CD4-positive, alpha-beta T cell treated with Interleukin-10 for 1 hour (primary cell): ENCODE results near the gene UBE2Q1.

Experiments
- DNase-seq: peaks from one replicate; pipeline ENCODE4 v3.0.0-alpha.2; 2020

Gene UBE2Q1

DNA sequence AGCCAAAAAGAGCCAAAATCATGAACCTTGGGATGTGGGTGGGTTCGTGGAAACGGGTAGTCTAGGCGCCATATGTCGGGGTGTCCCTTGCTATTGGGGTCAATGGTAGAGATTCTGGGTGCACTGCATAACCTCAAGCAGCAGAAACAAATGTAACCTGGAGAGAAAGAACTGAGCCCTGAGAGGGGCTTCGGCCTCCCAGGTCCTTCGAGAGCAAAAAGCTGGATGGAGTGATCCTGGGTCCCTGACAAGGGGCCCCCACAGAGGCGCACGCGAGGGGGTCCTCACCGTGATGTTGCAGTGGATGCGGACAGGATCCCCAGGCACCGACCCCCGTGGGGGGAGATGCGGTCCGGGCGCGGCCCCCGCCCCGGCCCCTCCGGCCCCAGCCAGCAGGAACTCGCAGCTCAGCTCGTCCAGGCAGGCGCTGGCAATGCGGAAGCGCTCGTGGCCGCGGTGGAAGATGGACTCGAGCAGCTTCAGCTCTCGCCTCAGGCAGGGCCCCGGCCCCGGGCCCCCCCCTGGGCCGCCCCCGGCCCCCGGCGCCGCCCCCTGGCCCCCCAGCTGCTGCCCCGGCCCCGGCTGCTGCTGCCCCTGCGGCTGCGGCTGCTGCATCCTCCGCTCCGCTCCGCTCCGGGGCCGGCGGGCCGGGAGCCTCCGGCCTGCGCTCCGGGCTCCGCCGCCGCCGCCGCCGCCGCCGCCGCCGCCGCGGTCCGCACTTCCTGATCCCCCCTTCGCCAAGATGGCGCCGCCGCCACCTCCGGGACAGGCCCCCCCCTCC lies at the start of gene UBE2Q1:
TSS of gene UBE2Q1 (minus strand) at position 724 of the 781 bp plus-strand sequence. CDS start at position 615, 109 bp downstream.
- peak; percentile 32 for DNase-seq

DNA sequence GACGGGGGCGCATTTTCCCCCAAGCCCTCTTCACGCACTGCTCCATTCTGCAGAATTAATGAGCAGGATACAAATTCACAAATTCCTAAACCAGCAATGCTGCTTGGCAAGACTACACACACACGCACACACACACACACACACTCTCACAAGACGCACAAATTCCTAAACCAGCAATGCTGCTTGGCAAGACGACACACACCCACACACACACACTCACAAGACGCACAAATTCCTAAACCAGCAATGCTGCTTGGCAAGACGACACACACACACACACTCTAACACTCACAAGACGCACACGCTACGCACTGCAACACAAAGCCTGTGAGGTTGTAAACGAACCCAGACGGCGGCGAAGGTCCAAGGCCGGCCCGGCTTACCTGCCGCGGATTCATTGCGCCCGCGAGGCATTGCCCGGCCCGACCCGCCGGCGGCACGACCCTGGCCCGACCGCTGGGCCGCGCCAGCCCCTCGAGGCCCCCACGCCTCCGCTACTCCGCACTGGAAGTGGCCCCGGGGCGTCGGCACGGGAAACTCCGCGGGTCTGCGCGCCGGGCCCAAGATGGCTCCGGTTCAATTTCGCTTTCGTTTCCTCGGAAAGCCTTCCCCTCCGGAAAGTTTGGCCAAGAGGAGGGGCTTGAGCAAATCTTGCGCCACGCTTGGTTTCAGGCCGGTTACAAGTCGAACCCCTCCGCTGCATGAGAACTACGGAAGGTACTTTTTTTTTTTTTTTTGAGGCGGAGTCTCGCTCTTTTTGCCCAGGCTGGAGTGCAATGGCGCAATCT lies 49.3 kb upstream of the UBE2Q1 start, which contains the start of gene ADAR:
TSS of gene ADAR (minus strand) at position 578 of the 788 bp plus-strand sequence. CDS start at position 398, 180 bp downstream.
- peak; percentile 96 for DNase-seq

DNA sequence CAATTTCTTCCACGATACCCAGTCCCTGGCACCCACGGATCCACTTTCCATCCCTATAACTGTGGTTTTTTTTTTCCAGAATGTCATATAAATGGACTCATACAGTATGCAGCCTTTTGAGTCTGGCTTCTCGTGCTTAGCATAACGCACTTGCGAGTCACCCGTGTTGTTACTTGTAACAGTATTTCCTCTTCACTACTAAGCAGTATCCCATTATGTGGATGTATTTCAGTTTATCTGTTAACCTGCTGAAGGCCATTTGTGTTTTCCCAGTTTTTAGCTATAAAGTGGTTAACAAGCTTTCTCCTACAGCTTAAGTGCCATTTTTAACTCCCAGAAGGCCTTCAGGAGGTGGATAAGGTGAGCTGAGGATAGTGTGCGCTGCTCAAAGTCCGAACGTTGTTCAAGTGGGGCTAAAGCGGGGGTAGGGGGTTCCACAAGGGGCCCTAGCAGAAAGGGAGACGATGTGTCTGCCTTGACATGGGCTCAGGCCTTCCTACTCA lies 48.7 kb upstream of the UBE2Q1 start:
- no peak for DNase-seq

DNA sequence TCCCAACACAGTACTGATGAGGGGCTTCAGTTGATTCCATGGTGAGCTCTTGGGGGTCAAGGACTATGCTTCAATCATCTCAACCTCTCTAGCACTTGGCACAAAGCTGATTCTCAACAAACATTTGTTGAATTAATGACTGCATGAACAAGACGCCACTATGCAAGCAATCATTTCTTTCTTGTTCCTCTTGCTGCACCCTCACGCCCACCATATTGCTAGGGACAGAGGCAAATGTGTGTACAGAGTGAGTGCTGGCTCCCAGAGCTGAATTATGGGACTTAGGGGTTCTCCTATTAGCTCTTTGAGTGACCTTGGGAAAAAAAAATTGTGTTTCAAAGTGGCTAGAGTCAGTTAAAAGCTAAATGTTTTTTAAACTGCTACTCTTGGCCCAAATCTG lies 47.1 kb upstream of the UBE2Q1 start:
- no peak for DNase-seq

DNA sequence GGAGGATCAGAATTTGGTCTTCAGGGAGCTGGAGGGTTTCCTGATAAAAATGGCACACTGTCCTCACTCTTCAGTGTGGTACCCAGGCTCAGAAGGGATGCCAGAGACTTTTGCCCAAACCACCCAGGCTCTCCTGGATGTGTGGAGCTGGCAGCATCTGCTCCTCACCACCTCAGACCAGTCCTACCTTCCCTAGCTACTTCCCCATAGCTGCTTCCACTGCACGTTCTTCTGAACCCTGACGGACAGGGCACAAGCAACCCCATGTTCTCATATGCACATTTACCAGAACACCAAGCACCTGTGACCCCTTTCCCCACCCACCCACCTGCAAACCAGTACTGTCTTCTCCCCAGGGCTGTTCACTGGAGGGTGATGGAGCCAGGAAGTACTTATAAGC lies 44.9 kb upstream of the UBE2Q1 start:
- no peak for DNase-seq

DNA sequence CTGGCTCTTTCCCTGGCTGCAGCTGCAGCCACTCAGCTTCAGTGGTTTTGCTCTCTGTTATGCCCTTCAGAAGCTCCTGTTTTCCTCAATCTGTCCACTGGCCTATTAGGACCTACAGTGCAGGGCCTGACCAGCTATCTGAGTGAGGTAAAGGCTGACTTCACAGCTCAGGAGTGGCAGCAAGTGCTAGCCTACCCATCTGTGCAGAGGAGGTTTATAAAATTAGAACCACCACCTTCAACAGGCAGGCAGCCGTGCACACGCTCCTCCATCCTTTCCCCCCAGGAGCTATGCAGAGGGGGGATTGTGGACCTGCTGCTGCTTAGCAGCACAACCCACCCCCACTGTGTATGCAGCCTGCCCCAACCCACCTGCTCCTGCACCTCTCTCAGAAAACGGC lies 41.2 kb upstream of the UBE2Q1 start:
- no peak for DNase-seq

DNA sequence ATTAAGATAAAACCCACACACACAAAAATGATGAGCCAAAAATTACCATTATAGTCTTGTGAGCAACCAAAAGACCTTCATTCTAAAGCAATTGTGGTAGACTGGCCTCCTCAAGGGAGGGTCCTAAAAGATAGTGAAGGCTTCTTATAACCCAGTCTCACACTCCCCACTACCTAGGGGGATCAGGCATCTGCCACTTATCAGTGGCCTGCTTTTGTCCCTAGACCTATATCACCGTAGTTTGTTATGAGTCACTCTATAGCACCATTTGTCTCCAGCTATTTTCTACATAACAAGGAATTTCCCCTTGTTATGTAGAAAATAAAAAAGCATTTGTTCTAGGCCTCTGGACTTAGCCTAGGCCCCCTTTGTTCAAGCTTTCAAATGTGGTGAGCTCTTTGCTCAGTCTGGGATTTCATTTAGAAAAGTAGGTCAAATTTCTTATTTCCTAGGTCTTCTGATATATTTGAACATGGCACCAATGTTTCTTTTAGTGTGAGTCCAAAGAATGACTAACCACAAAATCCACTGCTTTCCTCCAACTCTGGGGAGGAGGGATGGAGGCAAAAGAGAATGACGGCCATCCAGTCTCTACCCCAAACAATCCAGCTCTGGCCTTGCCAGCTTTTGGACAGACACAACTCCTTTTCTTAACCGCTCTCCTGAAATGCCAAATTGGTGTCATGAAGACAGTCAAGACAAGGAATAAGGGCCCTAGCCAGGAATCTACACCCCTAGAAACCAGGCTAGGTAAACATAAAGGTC lies 40.6 kb upstream of the UBE2Q1 start:
- no peak for DNase-seq

DNA sequence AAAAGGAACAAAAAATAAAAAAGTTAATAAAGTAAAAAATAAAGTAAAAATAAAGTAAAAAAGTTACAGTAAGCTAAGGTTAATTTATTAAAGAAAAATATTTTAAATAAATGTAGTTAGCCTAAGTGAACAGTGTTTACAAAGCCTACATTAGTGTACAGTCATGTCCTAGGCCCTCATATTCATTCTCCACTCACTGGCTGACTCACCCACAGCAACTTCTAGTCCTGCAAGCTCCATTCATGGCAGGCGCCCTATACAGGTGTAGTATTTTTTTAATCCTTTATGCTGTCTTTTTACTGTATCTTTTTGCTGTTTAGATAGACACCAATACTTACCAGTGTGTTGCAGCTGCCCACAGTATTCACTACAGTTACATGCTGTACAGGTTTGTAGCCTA lies 37.2 kb upstream of the UBE2Q1 start:
- no peak for DNase-seq

DNA sequence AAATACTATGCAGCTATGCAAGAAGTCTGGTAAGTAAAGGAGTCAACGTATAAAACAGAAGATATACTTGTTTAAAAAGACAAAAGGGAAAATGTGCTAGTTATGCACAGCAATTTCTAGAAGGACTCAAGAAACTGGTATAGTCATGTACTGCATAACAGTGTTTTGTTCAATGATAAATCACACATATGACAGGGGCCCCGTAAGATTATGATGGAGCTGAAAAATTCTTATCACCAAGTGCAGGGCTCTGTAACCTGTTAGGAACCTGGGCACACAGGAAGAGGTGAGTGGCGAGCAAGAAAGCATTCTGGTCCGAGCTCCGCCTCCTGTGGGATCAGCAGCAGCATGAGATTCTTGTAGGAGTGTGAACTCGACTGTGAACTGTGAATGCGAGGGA lies 36.3 kb upstream of the UBE2Q1 start:
- no peak for DNase-seq

DNA sequence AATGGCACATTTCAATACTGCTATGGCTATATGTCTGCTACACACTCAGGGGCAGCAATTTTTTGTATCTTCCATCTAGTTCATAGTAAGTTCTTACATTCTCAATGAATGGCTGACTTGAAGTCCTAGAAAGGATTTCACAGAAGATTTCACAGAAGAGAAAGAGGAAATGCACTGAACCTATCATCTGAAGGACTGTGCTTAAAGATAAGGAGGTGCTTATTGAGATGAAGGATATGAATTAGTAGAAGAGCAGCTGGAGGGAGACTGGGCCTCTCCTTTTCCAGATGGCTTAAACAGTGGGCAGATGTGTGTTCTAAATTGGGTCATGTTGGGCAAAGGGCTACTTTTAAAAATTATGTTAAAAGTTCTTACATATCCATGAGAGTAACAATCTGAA lies 34.9 kb upstream of the UBE2Q1 start:
- no peak for DNase-seq

DNA sequence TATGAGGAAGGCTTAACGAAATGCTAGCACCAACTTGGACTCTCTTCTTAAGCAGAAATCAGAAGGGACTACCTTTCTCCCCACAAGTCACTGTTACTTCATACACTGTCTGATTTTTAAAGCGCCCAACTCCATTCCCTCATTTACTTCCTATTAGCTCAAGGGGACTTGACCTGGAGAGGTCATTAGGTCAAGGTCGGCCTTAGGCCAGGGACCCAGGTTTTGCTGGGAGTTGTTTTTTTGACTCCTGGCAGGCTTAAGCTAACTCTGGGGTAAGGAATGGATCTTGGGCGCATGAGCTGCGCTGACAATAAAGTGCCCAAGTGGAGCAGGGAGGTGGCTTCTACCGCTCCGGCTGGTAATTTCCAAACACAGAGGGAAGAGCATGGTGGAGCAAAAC lies 32.7 kb upstream of the UBE2Q1 start:
- DNase-seq, result no peak

DNA sequence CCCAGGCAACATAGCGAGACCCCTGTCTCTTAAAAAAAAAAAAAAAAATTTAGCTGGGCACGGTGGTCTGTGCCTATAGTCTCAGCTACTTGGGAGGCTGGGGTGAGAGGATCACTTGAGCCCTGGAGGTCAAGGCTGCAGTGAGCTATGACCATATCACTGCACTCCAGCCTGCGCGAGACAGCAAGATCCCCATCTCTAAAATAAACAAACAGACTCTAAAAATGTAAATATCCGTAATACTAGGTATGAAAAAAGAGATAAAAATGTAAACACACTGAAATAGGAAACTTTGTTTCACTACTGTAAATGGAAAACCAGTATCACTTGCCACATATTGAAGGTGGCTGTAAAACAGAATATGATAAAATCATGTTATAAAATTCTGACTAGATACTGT lies 32.3 kb upstream of the UBE2Q1 start:
- DNase-seq, result no peak

DNA sequence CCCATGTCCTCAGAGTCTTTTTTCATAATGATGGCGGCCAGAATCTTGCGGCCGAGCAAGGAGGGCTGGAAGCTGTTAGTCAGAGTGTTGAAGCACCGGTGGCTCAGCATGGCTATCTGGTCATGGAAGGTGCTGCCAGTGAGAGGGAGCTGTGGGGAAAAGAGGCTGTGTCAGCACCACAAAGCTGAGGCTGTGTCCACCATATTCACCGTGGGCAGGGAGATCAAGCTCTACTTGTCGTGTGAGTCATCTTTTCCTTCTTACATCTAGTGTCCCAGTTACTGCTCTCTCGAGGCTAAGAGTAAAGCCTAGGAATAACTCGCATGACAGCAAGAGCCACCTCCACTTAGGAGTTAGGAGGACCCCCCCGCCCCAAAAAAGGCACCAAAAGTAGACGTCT lies 31.3 kb upstream of the UBE2Q1 start:
- DNase-seq, result no peak

DNA sequence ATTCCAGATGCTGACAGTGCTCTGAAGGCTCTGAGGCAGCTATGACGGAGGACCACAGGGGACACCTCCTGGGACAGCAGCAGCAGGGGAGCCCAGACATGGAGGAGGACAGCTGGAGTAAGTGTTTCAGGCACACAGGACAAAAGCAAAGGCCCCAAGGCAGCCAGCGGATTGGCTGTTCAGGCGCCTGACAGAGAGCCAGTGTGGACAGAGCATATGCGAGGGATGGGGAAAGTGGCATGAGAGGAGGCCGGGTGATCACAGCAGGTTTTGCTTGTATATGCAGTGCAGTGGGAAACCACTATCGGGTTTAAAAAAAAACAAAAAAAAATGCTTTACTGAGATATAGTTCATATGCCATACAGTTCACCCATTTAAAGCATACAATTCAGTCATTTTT lies 28.2 kb upstream of the UBE2Q1 start:
- DNase-seq, result no peak

DNA sequence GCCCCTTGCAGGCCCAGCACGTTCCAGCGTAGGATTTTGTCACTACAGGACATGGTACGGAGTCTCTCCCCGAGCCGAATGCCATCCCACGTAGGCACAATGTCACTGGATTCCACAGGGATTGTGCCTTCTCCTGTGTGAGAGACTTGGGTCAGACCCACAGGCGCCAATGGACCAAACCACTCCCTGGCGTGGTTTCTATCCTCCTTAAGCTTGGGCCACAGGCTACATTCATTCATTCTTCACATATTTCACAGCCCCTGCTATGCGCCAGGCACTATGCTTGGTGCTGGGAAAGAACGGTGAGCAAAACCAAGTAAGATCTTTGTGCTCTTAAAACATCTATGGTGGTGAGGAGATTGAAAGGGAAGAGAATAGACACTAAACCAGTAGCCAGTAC lies 27.8 kb upstream of the UBE2Q1 start:
- no peak for DNase-seq

DNA sequence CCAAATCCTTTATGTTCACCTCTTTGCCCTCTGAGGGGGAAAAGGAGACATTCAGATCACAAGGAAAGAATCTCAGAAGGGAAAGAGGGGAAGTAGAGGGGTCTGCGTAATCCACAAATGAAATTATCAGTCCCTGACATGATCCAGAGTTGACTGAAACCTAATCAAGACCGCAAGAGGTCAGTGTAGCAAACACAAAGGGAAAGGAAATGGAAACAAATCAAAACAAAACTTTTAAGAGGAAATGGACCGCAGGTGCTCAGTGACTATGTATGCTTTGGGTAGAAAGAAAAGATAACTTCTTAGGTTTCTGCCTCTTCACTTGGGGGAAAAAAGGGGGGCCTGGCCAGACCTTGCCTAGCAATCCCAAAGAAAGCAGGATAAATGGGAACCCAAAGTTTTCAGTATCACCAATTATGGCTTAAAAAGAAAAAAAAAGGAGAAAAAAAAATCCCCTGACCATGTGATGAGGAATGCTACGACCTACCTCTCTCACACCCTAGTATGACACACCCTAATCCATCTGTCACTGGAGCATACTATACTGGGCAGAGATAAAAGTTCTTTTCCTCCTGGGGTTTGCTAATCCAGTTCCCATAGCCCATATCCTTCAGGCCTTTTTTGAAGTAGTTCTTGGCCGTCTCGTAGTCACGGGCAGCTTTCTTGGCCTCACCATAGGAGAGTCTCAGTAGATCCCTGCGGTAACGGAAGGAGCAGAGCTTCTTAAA lies 26.0 kb upstream of the UBE2Q1 start:
- DNase-seq, result no peak

DNA sequence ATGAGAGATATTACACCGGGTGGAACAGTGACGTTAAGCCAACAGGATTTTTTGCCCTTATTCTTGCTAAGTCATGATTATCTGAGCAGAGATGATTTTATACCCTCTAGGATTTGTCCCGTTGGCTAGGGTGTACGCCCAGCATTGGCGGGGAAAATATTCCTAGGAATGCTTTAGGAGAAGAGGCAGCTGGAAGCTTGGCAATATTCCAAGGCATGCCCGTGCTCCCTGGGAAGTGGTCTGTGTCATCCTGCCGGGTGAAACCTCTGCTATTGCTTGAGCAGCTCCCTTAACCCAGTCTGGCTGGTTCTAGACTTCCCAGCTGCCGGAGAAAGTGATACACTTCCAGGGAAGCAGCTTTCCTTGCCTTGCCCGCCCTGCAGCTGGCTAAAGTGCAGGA lies 25.3 kb upstream of the UBE2Q1 start:
- no peak for DNase-seq

DNA sequence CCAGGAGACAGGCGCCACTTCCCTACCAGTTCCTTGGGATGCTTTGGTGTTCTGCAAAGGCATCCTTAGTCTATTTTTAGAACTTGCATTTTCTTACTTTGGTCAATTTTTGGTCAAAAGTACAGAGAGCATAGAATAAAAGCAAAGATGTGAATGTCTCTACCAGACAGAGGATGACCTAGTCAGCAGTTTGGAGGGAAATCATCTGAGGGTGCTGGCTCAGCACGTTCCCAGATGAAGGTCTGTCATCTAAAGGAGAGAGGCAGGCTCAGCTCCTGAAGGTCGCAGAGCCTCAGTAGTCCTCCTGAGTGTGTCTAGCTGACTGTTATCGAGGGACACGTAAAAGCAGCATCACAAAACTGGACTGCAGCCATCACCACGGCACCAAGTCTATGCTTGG lies 24.4 kb upstream of the UBE2Q1 start:
- no peak for DNase-seq

DNA sequence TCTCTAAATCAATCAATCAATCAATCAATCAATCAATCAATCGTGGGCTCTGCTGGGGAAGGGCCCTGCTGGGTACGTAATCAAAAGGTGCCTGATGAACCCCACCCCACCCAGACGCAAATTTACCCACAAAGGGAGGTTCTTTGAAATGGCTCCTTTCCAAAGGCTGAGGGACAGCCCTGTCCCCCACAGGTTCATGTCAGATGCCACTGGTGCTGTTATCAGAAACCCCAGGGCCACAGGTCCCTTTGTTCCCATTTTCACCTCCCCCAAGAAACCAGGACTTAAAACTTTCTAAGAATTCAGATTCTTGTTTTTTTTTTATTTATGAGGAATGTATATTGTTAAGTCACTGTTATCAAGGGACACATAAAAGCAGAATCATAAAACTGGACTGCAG lies 23.3 kb upstream of the UBE2Q1 start:
- DNase-seq, result no peak

DNA sequence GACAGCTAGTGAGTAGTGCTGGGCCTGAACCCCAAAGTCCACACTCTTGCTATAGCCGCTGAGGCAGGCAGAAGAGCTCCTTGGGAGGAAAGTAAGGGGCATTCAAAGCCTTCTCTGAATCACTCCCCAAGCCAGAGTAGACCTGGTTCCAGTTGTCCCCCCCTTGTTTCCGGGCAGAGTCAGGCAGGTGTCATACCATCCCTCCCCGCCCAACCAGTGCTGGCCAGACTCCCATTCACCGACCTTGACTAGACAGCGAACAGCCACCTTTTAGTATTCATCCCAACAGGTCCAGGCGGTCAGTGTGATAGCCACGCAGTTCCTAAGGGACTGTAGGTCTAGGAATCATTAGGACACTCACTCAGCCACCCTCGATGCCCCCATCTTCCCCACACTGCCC lies 20.9 kb upstream of the UBE2Q1 start:
- no peak for DNase-seq

DNA sequence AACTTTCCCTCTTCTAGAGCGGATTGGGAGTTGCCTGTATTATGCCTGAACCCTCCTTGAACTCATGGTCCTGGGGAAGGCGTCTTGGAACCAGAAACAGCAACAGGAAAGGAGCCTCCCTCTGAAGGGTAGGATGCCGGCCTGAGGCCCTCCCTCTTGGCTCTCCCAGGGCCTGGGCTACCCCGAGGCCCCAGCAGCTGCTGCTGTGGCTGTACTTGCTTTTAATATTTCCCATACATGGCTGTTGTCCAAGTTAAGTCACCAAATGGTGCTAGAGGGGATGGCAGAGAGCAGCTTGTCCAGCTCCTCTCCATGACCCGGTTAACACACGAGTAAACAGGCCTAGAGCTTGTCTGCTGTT lies 19.6 kb upstream of the UBE2Q1 start:
- DNase-seq, result no peak

DNA sequence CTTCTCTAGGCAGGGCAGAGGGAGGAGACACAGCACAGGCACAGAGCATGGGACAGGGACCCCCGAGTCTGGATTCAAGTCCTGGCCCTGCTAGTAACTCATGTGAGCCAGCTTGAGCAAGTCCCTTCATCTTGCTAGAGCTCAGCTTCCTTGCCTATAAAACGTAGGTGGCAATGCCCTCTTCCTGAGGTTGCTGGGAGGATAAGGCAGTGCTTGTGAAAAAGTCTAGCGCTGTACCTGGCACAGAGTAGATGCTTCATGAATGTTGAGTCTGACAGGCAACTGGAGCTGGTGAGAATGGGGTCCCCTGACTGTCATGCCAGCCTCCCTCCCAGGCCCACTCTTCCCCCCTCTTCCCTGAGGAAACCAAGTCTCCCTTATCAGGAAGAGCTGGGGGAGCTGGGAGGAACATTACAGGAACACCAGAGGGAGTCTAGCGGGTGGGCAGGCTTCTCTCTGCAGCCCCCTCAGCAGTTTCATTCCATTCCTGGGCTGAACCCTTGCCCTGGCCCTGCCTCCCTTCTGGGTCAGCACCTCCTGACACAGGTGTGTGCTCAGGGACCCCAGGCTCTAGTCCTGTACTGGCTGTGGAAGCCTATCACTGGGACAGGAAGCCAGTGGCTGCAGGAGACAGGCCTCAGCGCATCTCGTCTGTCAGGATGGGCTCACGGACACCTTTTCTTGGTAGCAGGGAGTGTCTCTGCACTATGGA lies 19.0 kb upstream of the UBE2Q1 start:
- DNase-seq, result no peak
